Measurements from ENCODE around the gene PFKP. TPM values are rescaled to one million over a fixed set of nuclear protein-coding genes. Genes with fewer than 3 reads are reported as not detected.

PFKP gene
- total and polyA plus RNA-seq, 4 experiments from 2014 or later: 62.4 to 83.6 (median 73.2) TPM

GRCh38 chr10:3071405-3072198, 4.3 kb downstream of the PFKP start:
- intact Hi-C loops (cut with micrococcal nuclease): no loop called here
- peaks cover 31 to 66% (median 43%) of the 10 kb centered on the region in 4 donors for H3K4me1 Mint-ChIP-seq
- H3K4me3 Mint-ChIP-seq: peak overlapping the region in 5 of 8 donors; percentile 6 to 68 (median 37)

GRCh38 chr10:3072641-3073360, 5.5 kb downstream of the PFKP start:
- DNase-seq: no peak
- peaks cover 41% of the 10 kb centered on the region for H3K4me1 ChIP-seq (ENCODE audit: insufficient read depth, low read length)
- H3K27ac Mint-ChIP-seq: peak overlapping the region in 1 of 7 donors; percentile 80
- no peak overlapping the region for H3K4me3 Mint-ChIP-seq
- H3K27ac ChIP-seq (ENCODE audit: low read depth, low read length): no peak overlapping the region
- H3K36me3 ChIP-seq (ENCODE audit: insufficient read depth, low read length): no peaks in the 10 kb centered on the region
- no peaks in the 10 kb centered on the region for H3K27me3 Mint-ChIP-seq
- intact Hi-C loops (cut with micrococcal nuclease): no loop called here
- H3K9me3 ChIP-seq (ENCODE audit: control insufficient read depth in 1 of 2, low read length in 2 of 2): no peaks in the 10 kb centered on the region
- CTCF ChIA-PET (ENCODE audit: partially characterized antibody): no interaction called here
- H3K4me1 Mint-ChIP-seq: peaks cover 34 to 70% (median 47%) of the 10 kb centered on the region in 4 donors
- peaks cover 11 to 33% of the 10 kb centered on the region in 2 donors for H3K36me3 Mint-ChIP-seq
- no peak overlapping the region for H3K4me3 ChIP-seq (ENCODE audit: low read length in 2 of 2)
- H3K27me3 ChIP-seq (ENCODE audit: insufficient read depth, low read length): no peaks in the 10 kb centered on the region
- H3K9me3 Mint-ChIP-seq: no peaks in the 10 kb centered on the region
- POLR2A ChIA-PET (ENCODE audit: partially characterized antibody): no interaction called here

More at GRCh38 chr10:3071405-3072198, 4.3 kb downstream of the PFKP start:
- H3K36me3 ChIP-seq (ENCODE audit: insufficient read depth, low read length): no peaks in the 10 kb centered on the region
- no peaks in the 10 kb centered on the region for H3K9me3 Mint-ChIP-seq
- H3K36me3 Mint-ChIP-seq: peaks cover 8 to 26% of the 10 kb centered on the region in 2 donors
- H3K27ac ChIP-seq (ENCODE audit: low read depth, low read length): no peak overlapping the region
- H3K9me3 ChIP-seq (ENCODE audit: control insufficient read depth in 1 of 2, low read length in 2 of 2): no peaks in the 10 kb centered on the region
- no peaks in the 10 kb centered on the region for H3K27me3 Mint-ChIP-seq
- no peak overlapping the region for H3K27ac Mint-ChIP-seq
- POLR2A ChIA-PET (ENCODE audit: partially characterized antibody): no interaction called here
- peaks cover 41% of the 10 kb centered on the region for H3K4me1 ChIP-seq (ENCODE audit: insufficient read depth, low read length)
- CTCF ChIA-PET (ENCODE audit: partially characterized antibody): interaction anchor here (1.0 kb wide), 1 partner anchor 28 kb away, joined by 3 read pairs; no protein-coding TSS in a partner anchor
- no peak for DNase-seq
- no peaks in the 10 kb centered on the region for H3K27me3 ChIP-seq (ENCODE audit: insufficient read depth, low read length)
- H3K4me3 ChIP-seq (ENCODE audit: low read length in 2 of 2): no peak overlapping the region

GRCh38 chr10:3074145-3074665, 6.9 kb downstream of the PFKP start:
- intact Hi-C loops (cut with micrococcal nuclease): no loop called here
- Histone ChIP-seq H3K27ac (ENCODE audit: low read depth, low read length) (no peak overlapping the region), H3K4me3 (ENCODE audit: low read length in 2 of 2) (no peak overlapping the region), H3K4me1 (ENCODE audit: insufficient read depth, low read length) (peaks cover 39% of the 10 kb centered on the region), H3K27me3 (ENCODE audit: insufficient read depth, low read length) (no peaks in the 10 kb centered on the region), H3K9me3 (ENCODE audit: control insufficient read depth in 1 of 2, low read length in 2 of 2) (no peaks in the 10 kb centered on the region), H3K36me3 (ENCODE audit: insufficient read depth, low read length) (no peaks in the 10 kb centered on the region)
- no peak for DNase-seq
- Mint-ChIP-seq H3K9me3 (no peaks in the 10 kb centered on the region), H3K36me3 (peaks cover 11 to 32% of the 10 kb centered on the region in 2 donors), H3K27me3 (no peaks in the 10 kb centered on the region), H3K4me1 (peaks cover 35 to 64% (median 50%) of the 10 kb centered on the region in 4 donors), H3K4me3 (no peak overlapping the region), H3K27ac (peak overlapping the region in 1 of 7 donors; percentile 81)
- ChIA-PET CTCF (ENCODE audit: partially characterized antibody) (no interaction called here), POLR2A (ENCODE audit: partially characterized antibody) (no interaction called here)

- no peaks in the 10 kb centered on the region for H3K9me3 Mint-ChIP-seq
- POLR2A ChIA-PET (ENCODE audit: partially characterized antibody): no interaction called here
- H3K27ac ChIP-seq (ENCODE audit: low read depth, low read length): no peak overlapping the region
- H3K4me3 Mint-ChIP-seq: no peak overlapping the region
- no peak for DNase-seq
- no peaks in the 10 kb centered on the region for H3K27me3 Mint-ChIP-seq
- H3K27me3 ChIP-seq (ENCODE audit: insufficient read depth, low read length): no peaks in the 10 kb centered on the region
- no peak overlapping the region for H3K4me3 ChIP-seq (ENCODE audit: low read length in 2 of 2)
- H3K4me1 ChIP-seq (ENCODE audit: insufficient read depth, low read length): peaks cover 30% of the 10 kb centered on the region
- H3K27ac Mint-ChIP-seq: peak overlapping the region in 2 of 7 donors; percentile 60 to 78
- peaks cover 30 to 55% (median 44%) of the 10 kb centered on the region in 4 donors for H3K4me1 Mint-ChIP-seq
- peaks cover 14 to 31% of the 10 kb centered on the region in 2 donors for H3K36me3 Mint-ChIP-seq
- intact Hi-C loops (cut with micrococcal nuclease): no loop called here
- H3K9me3 ChIP-seq (ENCODE audit: control insufficient read depth in 1 of 2, low read length in 2 of 2): no peaks in the 10 kb centered on the region
- H3K36me3 ChIP-seq (ENCODE audit: insufficient read depth, low read length): no peaks in the 10 kb centered on the region
- CTCF ChIA-PET (ENCODE audit: partially characterized antibody): interaction anchor here (0.7 kb wide), 1 partner anchor 329 kb away, joined by 4 read pairs; no protein-coding TSS in a partner anchor
Measured at GRCh38 chr10:3074985-3075600, 7.7 kb downstream of the PFKP start.

GRCh38 chr10:3076138-3076537, 8.8 kb downstream of the PFKP start:
- Mint-ChIP-seq H3K27me3 (no peaks in the 10 kb centered on the region), H3K4me1 (peaks cover 29 to 54% (median 39%) of the 10 kb centered on the region in 4 donors), H3K4me3 (no peak overlapping the region), H3K27ac (no peak overlapping the region), H3K36me3 (peaks cover 10 to 31% of the 10 kb centered on the region in 2 donors), H3K9me3 (no peaks in the 10 kb centered on the region)
- Histone ChIP-seq H3K27me3 (ENCODE audit: insufficient read depth, low read length) (no peaks in the 10 kb centered on the region), H3K36me3 (ENCODE audit: insufficient read depth, low read length) (no peaks in the 10 kb centered on the region), H3K4me3 (ENCODE audit: low read length in 2 of 2) (no peak overlapping the region), H3K9me3 (ENCODE audit: control insufficient read depth in 1 of 2, low read length in 2 of 2) (no peaks in the 10 kb centered on the region), H3K27ac (ENCODE audit: low read depth, low read length) (no peak overlapping the region), H3K4me1 (ENCODE audit: insufficient read depth, low read length) (peaks cover 25% of the 10 kb centered on the region)
- POLR2A ChIA-PET (ENCODE audit: partially characterized antibody): no interaction called here
- CTCF ChIA-PET (ENCODE audit: partially characterized antibody): interaction anchor here (0.6 to 0.7 kb wide), 2 partner anchors 328 to 1331 kb away, joined by 3 to 4 read pairs; no protein-coding TSS in a partner anchor
- DNase-seq: no peak
- intact Hi-C loops (cut with micrococcal nuclease): no loop called here

GRCh38 chr10:3077509-3077908, 10.2 kb downstream of the PFKP start:
- no peaks in the 10 kb centered on the region for H3K27me3 ChIP-seq (ENCODE audit: insufficient read depth, low read length)
- H3K4me3 ChIP-seq (ENCODE audit: low read length in 2 of 2): no peak overlapping the region
- H3K36me3 Mint-ChIP-seq: peaks cover 6 to 34% of the 10 kb centered on the region in 2 donors
- H3K4me3 Mint-ChIP-seq: no peak overlapping the region
- H3K27ac ChIP-seq (ENCODE audit: low read depth, low read length): no peak overlapping the region
- no peaks in the 10 kb centered on the region for H3K9me3 ChIP-seq (ENCODE audit: control insufficient read depth in 1 of 2, low read length in 2 of 2)
- peaks cover 22 to 48% (median 33%) of the 10 kb centered on the region in 4 donors for H3K4me1 Mint-ChIP-seq
- ChIA-PET POLR2A (ENCODE audit: partially characterized antibody) (interaction anchor here (0.6 kb wide), 1 partner anchor 11 kb away, joined by 3 read pairs; no protein-coding TSS in a partner anchor), CTCF (ENCODE audit: partially characterized antibody) (no interaction called here)
- intact Hi-C loops (cut with micrococcal nuclease): no loop called here
- no peak for DNase-seq
- H3K27me3 Mint-ChIP-seq: no peaks in the 10 kb centered on the region
- H3K27ac Mint-ChIP-seq: no peak overlapping the region
- H3K9me3 Mint-ChIP-seq: no peaks in the 10 kb centered on the region
- peaks cover 4% of the 10 kb centered on the region for H3K36me3 ChIP-seq (ENCODE audit: insufficient read depth, low read length)
- peaks cover 15% of the 10 kb centered on the region for H3K4me1 ChIP-seq (ENCODE audit: insufficient read depth, low read length)

Measured in CD4-positive, alpha-beta memory T cell (primary cell).